UCSD-AML1 (cell line): ENCODE measurements around the gene CCBE1.
"Not testable (repeated sequence)": the region's sequence is repeated elsewhere in the genome, so short reads cannot be mapped to it uniquely, and the experiment has no call there.

Experiments
- DNase-seq: peaks from one replicate; lab custom pipeline; 2025; ENCODE audit not compliant: unreplicated experiment; lab: John Stamatoyannopoulos, UW

The CCBE1 gene

DNA sequence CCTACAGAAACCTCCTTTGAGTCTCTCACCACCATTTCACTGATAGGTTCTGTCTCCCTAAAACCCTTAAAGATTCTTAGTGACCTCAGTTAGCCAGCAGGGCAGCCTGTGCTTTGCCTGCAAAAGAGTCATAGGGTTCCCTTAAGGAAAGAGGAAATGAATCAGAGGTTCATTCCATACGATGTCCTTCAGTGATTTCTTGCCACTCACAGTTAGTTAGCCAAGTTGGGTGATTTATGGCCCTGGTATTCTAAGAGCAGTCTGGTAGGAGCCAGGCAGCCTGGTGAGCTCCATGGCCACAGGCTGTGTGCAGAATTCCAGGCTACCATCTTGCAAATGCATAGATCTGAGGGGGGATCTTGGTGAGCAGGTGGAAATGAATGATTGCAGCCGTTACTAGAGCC lies 18.7 kb upstream of the CCBE1 start:
- no peak for DNase-seq

- DNase-seq, result no peak
These were observed 18.2 kb upstream of the CCBE1 start for GRCh38 chr18:59715445-59715844.

DNA sequence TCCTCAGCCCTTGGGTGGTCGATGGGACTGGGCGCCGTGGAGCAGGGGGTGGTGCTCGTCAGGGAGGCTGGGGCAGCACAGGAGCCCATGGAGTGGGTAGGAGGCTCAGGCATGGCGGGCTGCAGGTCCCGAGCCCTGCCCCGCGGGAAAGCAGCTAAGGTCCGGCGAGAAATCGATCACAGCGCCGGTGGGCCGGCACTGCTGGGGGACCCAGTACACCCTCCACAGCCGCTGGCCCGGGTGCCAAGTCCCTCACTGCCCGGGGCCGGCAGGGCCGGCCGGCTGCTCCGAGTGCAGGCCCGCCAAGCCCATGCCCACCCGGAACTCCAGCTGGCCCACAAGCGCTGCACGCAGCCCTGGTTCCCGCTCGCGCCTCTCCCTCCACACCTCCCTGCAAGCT lies 16.9 kb upstream of the CCBE1 start:
- not testable (repeated sequence) for DNase-seq

DNA sequence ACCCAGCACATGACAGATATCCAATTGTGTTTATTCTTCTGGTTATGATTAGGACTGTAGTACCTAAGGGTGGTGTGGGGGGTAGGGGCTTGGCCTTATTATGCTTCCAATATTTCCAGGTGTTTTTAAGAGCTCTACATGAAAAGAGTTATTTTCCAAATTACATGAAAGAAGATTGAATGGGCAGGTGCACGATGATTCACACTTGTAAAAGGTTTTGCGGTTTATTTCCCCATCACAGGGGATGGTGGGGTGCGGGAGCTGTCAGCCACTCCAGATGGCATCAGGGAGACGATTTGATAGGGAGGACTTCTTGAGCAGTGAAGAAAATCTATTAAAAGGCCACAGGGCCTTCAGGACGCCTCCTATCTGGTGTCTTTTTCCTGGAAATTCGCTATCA lies 15.1 kb upstream of the CCBE1 start:
- DNase-seq, result no peak

DNA sequence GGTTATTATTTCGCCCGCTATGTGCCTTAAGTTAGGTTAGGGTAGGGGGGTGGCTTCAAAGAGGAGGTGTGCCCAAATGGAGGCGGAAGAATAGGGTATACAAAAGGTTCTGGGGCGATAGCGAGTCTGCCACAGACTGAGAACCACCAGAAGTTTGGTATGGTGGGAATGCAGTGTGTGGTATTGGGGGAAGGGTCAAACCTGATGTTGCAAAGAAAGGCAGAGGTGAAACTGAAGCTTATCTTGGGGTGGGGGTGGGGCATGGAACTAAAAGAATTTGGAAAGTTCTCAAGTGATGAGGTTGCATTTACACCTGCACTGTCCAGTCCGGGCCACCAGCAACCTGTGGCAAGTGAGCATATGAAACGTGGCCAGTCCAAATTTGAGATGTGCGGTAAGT lies 11.8 kb upstream of the CCBE1 start:
- DNase-seq, result no peak

- no peak for DNase-seq
These were observed 10.1 kb upstream of the CCBE1 start for GRCh38 chr18:59707306-59707705.

GRCh38 chr18:59706499-59706898 lies 9.3 kb upstream of the CCBE1 start:
- DNase-seq, result no peak

DNA sequence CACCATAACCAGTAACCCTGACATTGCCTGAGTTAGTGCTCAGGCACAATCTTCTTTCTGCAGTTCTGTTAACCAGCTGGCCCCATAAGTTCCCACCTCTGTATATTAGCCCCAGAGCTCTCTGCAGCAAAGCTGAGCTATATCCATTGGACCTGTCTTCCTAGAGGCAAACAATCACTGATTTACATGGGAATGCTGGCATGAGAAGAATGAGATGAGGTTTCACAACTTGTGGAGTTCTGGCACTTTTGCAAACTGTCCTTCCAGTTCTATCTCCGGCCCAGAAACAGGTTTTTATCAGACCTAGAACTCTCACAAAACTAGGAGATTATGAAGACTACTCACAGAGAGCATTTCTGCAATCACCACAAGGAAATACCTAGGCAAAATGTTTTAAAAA lies 7.9 kb upstream of the CCBE1 start:
- DNase-seq, result no peak

- no peak for DNase-seq
These were observed 6.9 kb upstream of the CCBE1 start for GRCh38 chr18:59704146-59704545.

GRCh38 chr18:59701272-59701671 lies 4.0 kb upstream of the CCBE1 start:
- no peak for DNase-seq

DNA sequence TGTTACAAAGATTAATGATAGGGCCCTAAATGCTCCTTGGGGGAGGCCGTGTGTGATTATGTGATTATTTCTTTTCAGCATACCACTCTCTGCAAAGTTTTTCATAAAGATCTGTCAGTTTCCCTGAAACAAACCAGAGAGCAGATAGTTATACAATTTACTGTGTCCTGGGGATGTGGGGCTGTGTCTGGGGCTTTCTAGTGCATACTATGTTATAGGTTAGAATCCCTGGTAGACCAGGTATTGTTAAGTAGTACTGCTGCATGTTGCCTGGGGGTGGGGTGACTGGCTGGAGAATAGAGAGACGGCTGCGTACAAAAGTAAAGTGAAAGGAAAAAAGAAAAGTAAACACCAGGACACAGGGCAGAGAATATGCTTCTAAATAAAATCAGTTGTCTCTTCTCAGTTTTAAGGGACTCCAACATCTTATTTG lies 3.3 kb upstream of the CCBE1 start:
- no peak for DNase-seq

- DNase-seq, result no peak
These were observed 2.7 kb upstream of the CCBE1 start for GRCh38 chr18:59699750-59700534.

DNA sequence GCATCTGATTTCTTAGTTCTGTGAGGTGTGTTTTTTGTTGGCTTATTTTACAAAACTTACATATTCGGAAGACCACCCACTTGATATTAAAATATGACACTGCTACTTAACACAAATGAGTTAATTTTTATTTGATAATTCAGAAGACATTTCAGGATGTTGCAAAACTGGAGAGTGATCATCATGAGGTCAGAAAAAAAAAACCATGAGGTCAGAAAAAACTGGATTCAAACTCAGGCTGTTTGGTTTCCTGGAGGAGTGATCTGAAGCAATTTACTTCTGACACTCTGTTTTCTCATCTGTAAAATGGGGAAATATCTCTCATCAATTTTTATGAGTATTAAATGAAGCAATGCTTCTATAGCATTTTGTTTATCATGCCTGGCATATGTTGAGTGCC lies 1.8 kb upstream of the CCBE1 start:
- no peak for DNase-seq

- DNase-seq, result no peak
These were observed 650 bp downstream of the CCBE1 start for GRCh38 chr18:59696311-59697235.

- DNase-seq, result no peak
These were observed 1.7 kb downstream of the CCBE1 start for GRCh38 chr18:59695551-59695950.

DNA sequence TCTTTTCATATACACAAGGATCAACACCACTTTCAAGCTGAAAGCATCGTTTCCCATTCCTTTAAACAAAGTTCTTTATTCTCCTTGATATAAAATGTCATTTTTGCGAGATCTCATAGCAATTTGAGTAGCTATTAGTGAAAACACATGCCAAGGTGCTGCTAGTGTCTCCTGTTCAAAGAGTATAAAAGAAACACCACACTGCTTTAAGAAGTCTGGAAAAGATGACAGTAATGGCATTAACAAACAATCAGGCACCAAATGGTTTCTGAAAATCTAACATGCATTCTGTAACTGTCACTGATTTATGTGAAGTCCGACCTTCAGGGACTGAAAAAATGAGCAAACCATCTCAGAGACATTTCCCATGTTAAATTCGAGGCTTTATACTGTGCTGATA lies 2.4 kb downstream of the CCBE1 start:
- no peak for DNase-seq

GRCh38 chr18:59691996-59692395 lies 5.2 kb downstream of the CCBE1 start:
- no peak for DNase-seq

GRCh38 chr18:59690996-59691395 lies 6.2 kb downstream of the CCBE1 start:
- no peak for DNase-seq

DNA sequence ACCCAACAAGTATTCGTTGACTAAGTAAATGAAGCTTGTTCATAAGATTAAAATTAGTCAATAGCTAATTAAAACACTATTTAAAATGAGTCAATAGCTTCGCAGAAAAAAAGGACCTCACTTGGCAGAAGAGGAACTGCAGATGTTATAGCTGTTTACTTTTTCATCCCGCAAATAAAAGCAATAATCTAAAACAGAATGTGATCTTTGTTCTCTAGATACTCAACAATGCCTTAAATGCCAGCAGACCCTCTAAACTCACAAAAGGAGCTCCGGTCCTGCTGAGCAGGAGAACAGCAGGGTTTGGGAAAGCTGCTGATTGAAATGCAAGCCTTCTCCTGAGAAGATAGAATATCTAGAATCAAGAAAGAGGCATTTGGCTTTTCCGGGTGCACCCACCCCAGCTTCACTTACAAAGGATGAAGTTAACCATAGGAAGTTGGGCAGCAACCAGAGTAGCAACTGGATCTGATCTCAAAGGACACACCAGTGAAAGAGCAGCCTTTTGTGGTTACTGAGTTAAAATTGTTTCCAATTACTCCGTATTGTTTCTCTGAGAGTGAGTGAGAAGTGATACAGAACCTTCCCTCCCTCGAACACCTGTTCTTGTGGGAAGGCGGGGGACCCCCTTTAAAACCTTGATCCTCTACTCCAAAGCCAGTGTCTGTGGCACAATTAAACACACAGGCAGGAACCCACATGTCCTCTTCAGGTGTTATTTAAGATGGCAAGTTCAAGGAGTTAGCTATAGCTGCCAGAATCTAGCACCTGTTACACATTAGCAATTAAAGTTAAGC lies 6.8 kb downstream of the CCBE1 start:
- DNase-seq, result no peak

DNA sequence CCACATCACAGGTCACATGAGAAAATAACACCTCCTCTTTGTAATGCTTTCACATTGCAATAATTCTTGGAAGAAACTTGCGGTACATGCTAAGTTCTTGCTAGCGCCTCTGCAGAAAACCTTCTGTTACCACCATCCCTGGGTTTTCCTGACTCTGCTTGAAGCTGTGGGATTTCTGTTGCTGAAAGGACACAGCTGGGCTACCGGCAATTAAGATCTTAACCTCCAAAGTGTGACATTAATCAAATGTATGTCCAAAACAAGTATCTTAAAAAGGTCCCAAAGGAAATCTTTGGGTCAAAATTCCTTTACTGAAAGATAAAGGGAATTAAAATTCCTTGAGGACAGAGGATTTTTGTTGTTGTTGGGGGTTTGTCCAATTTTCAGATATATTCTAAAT lies 7.5 kb downstream of the CCBE1 start:
- DNase-seq, result no peak

- DNase-seq, result no peak
These were observed 11.0 kb downstream of the CCBE1 start for GRCh38 chr18:59686260-59686659.
